Esophagus muscularis mucosa (tissue), 3 donors: ENCODE results near the gene MYH3.

Experiments used
- CTCF ChIP-seq, 3 experiments: fragments of 200-600 bp in 2 of 3; fragments of 450-650 bp in 1 of 3; sonication (generic) in 2 of 3; IDR thresholded peaks; one replicate each; pipeline ENCODE4 v1.5.1; 2017 to 2019; ENCODE audit warnings: antibody characterized with exemption in 3 of 3, mild to moderate bottlenecking in 2 of 3, moderate library complexity in 1 of 3
- POLR2AphosphoS5 ChIP-seq, 2 donors: sonication (generic); formaldehyde crosslinking; IDR thresholded peaks; one replicate each; pipeline ENCODE4 v1.6.1; 2017; ENCODE audit warnings: antibody characterized with exemption in 2 of 2

- TF ChIP-seq POLR2AphosphoS5 (IDR thresholded peaks at IDR 0.05) (no peak), CTCF (IDR thresholded peaks at IDR 0.05) (no peak)
Measured at GRCh38 chr17:10651927-10652326, 5.2 kb downstream of the MYH3 start.
